Suprapubic skin (tissue), 4 donors: ENCODE measurements around the gene TGFB3. TPM values are rescaled to one million over a fixed set of nuclear protein-coding genes. Genes with fewer than 3 reads are reported as not detected.

Experiments used
- DNase-seq, 2 donors: peaks; one replicate each; pipeline ENCODE4 v3.0.0-alpha.2; 2019; ENCODE audit warnings: low spot score in 2 of 2
- H3K27ac ChIP-seq: fragments of 200-600 bp; sonication (generic); one replicate; pipeline ENCODE4 v1.5.1; 2019
- H3K27me3 ChIP-seq: fragments of 200-600 bp; sonication (generic); one replicate; pipeline ENCODE4 v1.5.1; 2019
- H3K36me3 ChIP-seq: fragments of 200-600 bp; sonication (generic); one replicate; pipeline ENCODE4 v1.5.1; 2019
- H3K4me1 ChIP-seq: fragments of 200-600 bp; sonication (generic); one replicate; pipeline ENCODE4 v1.5.1; 2019
- H3K4me3 ChIP-seq: fragments of 200-600 bp; sonication (generic); one replicate; pipeline ENCODE4 v1.5.1; 2019; ENCODE audit warnings: mild to moderate bottlenecking
- H3K9me3 ChIP-seq: fragments of 200-600 bp; sonication (generic); one replicate; pipeline ENCODE4 v1.5.1; 2019
- EP300 ChIP-seq: sonication (generic); formaldehyde crosslinking; IDR thresholded peaks from one replicate; pipeline ENCODE4 v1.6.1; 2017; ENCODE audit warnings: antibody characterized with exemption
- POLR2A ChIP-seq, 2 donors: fragments of 450-650 bp; IDR thresholded peaks; one replicate each; pipeline ENCODE4 v1.6.1; 2017; ENCODE audit warnings: antibody characterized with exemption in 2 of 2, mild to moderate bottlenecking in 2 of 2, moderate library complexity in 2 of 2
- POLR2AphosphoS5 ChIP-seq, 3 donors: sonication (generic); formaldehyde crosslinking; IDR thresholded peaks; one replicate each; pipeline ENCODE4 v1.6.1; 2017; ENCODE audit warnings: antibody characterized with exemption in 3 of 3
- WGBS: methylation state at CpG from one replicate; pipeline ENCODE4 v1.1.5; 2018; 5-methylcytosine and 5-hydroxymethylcytosine counted together
- total RNA-seq, 4 donors: library from RNA; depleted of rRNA; stranded (reverse); fragments of >200 nt; gene quantifications; one replicate each; pipeline ENCODE4 v1.1.0, GENCODE V29; 2016
- TF ChIP-seq, protein P1 (sequence below), 2 donors: fragments of 200-600 bp in 1 of 2; fragments of 450-650 bp in 1 of 2; sonication (generic) in 1 of 2; IDR thresholded peaks; one replicate each; pipeline ENCODE4 v1.5.1; 2016 to 2019; ENCODE audit warnings: antibody characterized with exemption in 2 of 2, mild to moderate bottlenecking in 1 of 2, moderate library complexity in 1 of 2

The TGFB3 gene
- total RNA-seq, 4 donors from 2014 or later = 3.3 to 6.4 (median 5.0) TPM

DNA sequence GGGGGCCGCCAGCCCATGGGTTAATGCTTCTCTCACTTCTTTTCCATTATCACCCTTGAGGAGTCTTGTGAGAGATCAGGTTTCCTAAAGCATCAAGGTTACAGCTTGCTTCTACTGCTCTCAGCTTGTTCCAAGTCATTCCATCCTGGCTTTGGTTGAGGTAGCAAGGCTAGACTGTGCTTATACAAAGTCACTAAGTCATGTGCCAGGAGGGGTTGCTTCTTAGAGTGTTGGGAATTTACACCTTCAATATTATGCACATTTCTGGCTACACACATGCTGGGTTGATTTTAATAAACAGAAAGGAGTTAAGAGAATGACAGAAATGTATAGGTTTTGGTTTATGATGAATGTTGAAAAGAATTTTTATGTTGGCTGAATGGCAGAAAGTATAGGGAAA lies 25.6 kb upstream of the TGFB3 start:
- TF ChIP-seq POLR2AphosphoS5 (IDR thresholded peaks at IDR 0.05) = no peak
- H3K9me3 ChIP-seq = no peaks in the 10 kb centered on the region
- no peak overlapping the region for H3K4me3 ChIP-seq
- no peak overlapping the region for H3K27ac ChIP-seq
- peaks cover 32% of the 10 kb centered on the region for H3K36me3 ChIP-seq
- H3K4me1 ChIP-seq = no peaks in the 10 kb centered on the region
- DNase-seq = no peak
- WGBS = 81% methylated on average over 1 of the region's 1 CpG
- H3K27me3 ChIP-seq = no peaks in the 10 kb centered on the region

DNA sequence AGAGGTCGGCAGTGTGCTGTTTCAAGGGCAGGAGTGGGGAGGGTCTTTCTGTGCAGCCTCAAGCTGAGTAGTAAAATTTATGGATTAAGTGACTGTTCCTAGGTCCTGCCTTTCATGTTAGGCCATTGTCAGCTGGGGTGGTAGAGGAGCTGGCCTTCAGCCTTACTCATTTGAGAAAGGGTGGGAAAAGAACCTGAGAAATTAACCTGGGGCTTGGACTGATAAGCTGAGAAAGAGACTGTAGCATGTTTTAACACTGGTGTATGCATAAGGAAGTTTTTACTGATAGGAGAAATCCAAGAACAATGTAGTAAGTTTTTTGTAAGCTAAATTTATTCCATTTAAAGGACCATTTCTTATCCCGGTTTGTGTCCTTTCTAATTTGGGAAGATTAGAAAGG lies 24.5 kb upstream of the TGFB3 start:
- WGBS = 85% methylated on average over 2 of the region's 2 CpGs
- no peaks in the 10 kb centered on the region for H3K4me1 ChIP-seq
- no peak overlapping the region for H3K4me3 ChIP-seq
- H3K27ac ChIP-seq = no peak overlapping the region
- no peak for TF ChIP-seq POLR2A (IDR thresholded peaks at IDR 0.05)
- TF ChIP-seq EP300 = no peak
- TF ChIP-seq POLR2AphosphoS5 (IDR thresholded peaks at IDR 0.05) = no peak
- TF ChIP-seq, protein P1, sequence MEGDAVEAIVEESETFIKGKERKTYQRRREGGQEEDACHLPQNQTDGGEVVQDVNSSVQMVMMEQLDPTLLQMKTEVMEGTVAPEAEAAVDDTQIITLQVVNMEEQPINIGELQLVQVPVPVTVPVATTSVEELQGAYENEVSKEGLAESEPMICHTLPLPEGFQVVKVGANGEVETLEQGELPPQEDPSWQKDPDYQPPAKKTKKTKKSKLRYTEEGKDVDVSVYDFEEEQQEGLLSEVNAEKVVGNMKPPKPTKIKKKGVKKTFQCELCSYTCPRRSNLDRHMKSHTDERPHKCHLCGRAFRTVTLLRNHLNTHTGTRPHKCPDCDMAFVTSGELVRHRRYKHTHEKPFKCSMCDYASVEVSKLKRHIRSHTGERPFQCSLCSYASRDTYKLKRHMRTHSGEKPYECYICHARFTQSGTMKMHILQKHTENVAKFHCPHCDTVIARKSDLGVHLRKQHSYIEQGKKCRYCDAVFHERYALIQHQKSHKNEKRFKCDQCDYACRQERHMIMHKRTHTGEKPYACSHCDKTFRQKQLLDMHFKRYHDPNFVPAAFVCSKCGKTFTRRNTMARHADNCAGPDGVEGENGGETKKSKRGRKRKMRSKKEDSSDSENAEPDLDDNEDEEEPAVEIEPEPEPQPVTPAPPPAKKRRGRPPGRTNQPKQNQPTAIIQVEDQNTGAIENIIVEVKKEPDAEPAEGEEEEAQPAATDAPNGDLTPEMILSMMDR (IDR thresholded peaks at IDR 0.05) = no peak
- H3K9me3 ChIP-seq = no peaks in the 10 kb centered on the region
- no peak for DNase-seq
- peaks cover 32% of the 10 kb centered on the region for H3K36me3 ChIP-seq
- no peaks in the 10 kb centered on the region for H3K27me3 ChIP-seq

GRCh38 chr14:76002383-76002782 lies 20.6 kb upstream of the TGFB3 start:
- WGBS = 92% methylated on average over 1 of the region's 1 CpG
- Histone ChIP-seq H3K27ac (no peak overlapping the region), H3K9me3 (no peaks in the 10 kb centered on the region), H3K27me3 (no peaks in the 10 kb centered on the region), H3K36me3 (peaks cover 55% of the 10 kb centered on the region), H3K4me3 (no peak overlapping the region), H3K4me1 (no peaks in the 10 kb centered on the region)
- no peak for DNase-seq
- TF ChIP-seq POLR2AphosphoS5 (IDR thresholded peaks at IDR 0.05) (no peak), POLR2A (IDR thresholded peaks at IDR 0.05) (no peak), EP300 (no peak)
- TF ChIP-seq, protein P1 (IDR thresholded peaks at IDR 0.05) = no peak

DNA sequence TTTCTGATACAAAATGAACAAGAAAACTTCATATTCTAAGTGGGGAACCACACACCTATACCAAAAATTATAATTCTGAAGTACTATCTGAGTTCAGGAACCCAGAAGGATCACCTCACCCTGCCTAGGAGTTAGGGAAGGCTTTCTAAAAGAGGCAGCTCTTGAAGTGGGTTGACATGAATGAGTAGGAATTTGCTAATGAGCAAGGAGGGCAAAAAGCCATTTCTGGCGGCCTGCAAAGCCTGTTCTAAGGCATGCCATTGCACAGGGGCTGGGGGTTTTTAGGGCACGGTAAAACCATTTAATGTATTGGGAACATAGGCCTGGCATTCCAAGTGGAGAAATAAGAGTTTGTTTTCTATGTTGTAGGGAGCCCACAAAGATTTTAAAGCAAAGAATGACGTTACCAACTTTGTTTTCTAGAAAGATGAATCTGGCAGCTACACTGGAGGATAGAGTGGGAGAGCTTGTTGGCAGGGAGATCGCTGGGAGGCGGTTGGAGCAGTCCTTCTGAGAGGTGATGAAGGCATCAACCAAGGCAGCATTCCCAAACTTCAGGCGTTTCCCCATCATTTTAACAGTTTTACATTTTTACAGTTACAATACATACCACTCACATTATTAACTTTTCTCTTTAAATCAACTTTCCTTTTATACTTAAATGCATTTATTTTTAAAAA lies 17.9 kb upstream of the TGFB3 start:
- Histone ChIP-seq H3K4me3 (no peak overlapping the region), H3K36me3 (peaks cover 62% of the 10 kb centered on the region), H3K27me3 (no peaks in the 10 kb centered on the region), H3K4me1 (peaks cover 5% of the 10 kb centered on the region), H3K27ac (no peak overlapping the region), H3K9me3 (no peaks in the 10 kb centered on the region)
- DNase-seq = no peak
- no peak for TF ChIP-seq POLR2AphosphoS5 (IDR thresholded peaks at IDR 0.05)
- no peak for TF ChIP-seq POLR2A (IDR thresholded peaks at IDR 0.05)
- TF ChIP-seq, protein P1 (IDR thresholded peaks at IDR 0.05) = no peak
- TF ChIP-seq EP300 = no peak
- WGBS = 79% methylated on average over 6 of the region's 6 CpGs

DNA sequence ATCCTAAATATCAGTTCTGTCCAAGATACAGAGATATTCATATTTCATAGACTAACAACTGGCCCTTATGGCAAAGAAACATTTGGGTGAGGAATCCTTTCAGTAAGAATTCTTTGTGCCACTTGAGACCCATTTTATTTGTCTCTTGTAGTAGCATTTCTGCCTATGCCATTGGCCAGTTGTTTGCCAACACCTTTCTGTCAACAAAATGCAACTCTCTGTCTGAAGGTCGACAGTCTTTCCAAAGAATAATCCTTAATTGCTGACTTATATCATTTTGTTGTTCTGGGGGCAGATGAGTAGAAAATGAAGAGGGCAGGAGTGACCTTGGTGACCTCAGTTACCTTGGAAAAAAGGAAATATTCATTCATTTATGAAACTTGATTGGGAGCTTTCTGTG lies 14.7 kb upstream of the TGFB3 start:
- Histone ChIP-seq H3K4me3 (no peak overlapping the region), H3K4me1 (peaks cover 5% of the 10 kb centered on the region), H3K27me3 (no peaks in the 10 kb centered on the region), H3K9me3 (no peaks in the 10 kb centered on the region), H3K27ac (no peak overlapping the region), H3K36me3 (peaks cover 67% of the 10 kb centered on the region)
- no peak for DNase-seq
- WGBS = 94% methylated on average over 1 of the region's 1 CpG
- no peak for TF ChIP-seq POLR2AphosphoS5 (IDR thresholded peaks at IDR 0.05)
- TF ChIP-seq, protein P1 (IDR thresholded peaks at IDR 0.05) = no peak
- no peak for TF ChIP-seq POLR2A (IDR thresholded peaks at IDR 0.05)
- no peak for TF ChIP-seq EP300
